HG02763 (cell line): ENCODE measurements around the gene DDX53.

ENCODE experiments used
- ATAC-seq: cut with Tn5 transposase; IDR thresholded peaks from one replicate; pipeline ENCODE4 v1.9.1; 2021; ENCODE audit warnings: mild to moderate bottlenecking, moderate library complexity; ENCODE audit not compliant: unreplicated experiment

Gene DDX53

GRCh38 chrX:23048806-23049573 is 49.2 kb downstream of the DDX53 start:
- ATAC-seq, result no peak

GRCh38 chrX:23052324-23052723 is 52.6 kb downstream of the DDX53 start:
- ATAC-seq, result no peak
